Skeletal muscle satellite cell (primary cell): ENCODE results near the gene GALNT9.

Source experiments
- H3K27me3 ChIP-seq: 2 replicates; pipeline ENCODE4 v1.7.0; 2013; ENCODE audit warnings: low read length; ENCODE audit not compliant: control insufficient read depth, insufficient read depth
- H3K36me3 ChIP-seq: 2 replicates; pipeline ENCODE4 v1.7.0; 2013; ENCODE audit warnings: mild to moderate bottlenecking, control low read depth, low read length; ENCODE audit not compliant: insufficient read depth
- H3K4me1 ChIP-seq: 2 replicates; pipeline ENCODE4 v1.7.0; 2013; ENCODE audit warnings: low read length; ENCODE audit not compliant: control insufficient read depth, insufficient read depth
- H3K4me2 ChIP-seq: 2 replicates; pipeline ENCODE4 v1.7.0; 2013; ENCODE audit warnings: mild to moderate bottlenecking, low read length
- H3K4me3 ChIP-seq: 2 replicates; pipeline ENCODE4 v1.7.0; 2013; ENCODE audit warnings: low read length
- H3K9ac ChIP-seq: 2 replicates; pipeline ENCODE4 v1.7.0; 2013; ENCODE audit warnings: mild to moderate bottlenecking, low read depth, low read length, moderate library complexity
- H3K9me3 ChIP-seq: replicated peaks from 2 replicates; pipeline ENCODE4 v1.7.0; 2013; ENCODE audit warnings: mild to moderate bottlenecking, control low read depth, low read length

Gene GALNT9

GRCh38 chr12:132211326-132211725, 118.1 kb downstream of the GALNT9 start:
- peaks cover 17% of the 10 kb centered on the region for H3K27me3 ChIP-seq
- no peak overlapping the region for H3K4me2 ChIP-seq
- H3K9ac ChIP-seq, result no peak overlapping the region
- peaks cover 4% of the 10 kb centered on the region for H3K9me3 ChIP-seq
- no peaks in the 10 kb centered on the region for H3K4me1 ChIP-seq
- no peak overlapping the region for H3K4me3 ChIP-seq
- H3K36me3 ChIP-seq, result no peaks in the 10 kb centered on the region

- H3K4me2 ChIP-seq, result no peak overlapping the region
- no peak overlapping the region for H3K4me3 ChIP-seq
- H3K27me3 ChIP-seq, result peaks cover 23% of the 10 kb centered on the region
- H3K9me3 ChIP-seq, result peaks cover 4% of the 10 kb centered on the region
- H3K9ac ChIP-seq, result no peak overlapping the region
- H3K36me3 ChIP-seq, result no peaks in the 10 kb centered on the region
- peaks cover 2% of the 10 kb centered on the region for H3K4me1 ChIP-seq
These were observed 119.0 kb downstream of the GALNT9 start for GRCh38 chr12:132210223-132211055.

- H3K4me1 ChIP-seq, result peaks cover 3% of the 10 kb centered on the region
- no peak overlapping the region for H3K4me3 ChIP-seq
- peaks cover 30% of the 10 kb centered on the region for H3K27me3 ChIP-seq
- no peak overlapping the region for H3K9ac ChIP-seq
- no peaks in the 10 kb centered on the region for H3K36me3 ChIP-seq
- H3K4me2 ChIP-seq, result no peak overlapping the region
- peaks cover 2% of the 10 kb centered on the region for H3K9me3 ChIP-seq
These were observed 119.7 kb downstream of the GALNT9 start for GRCh38 chr12:132209619-132210222.

GRCh38 chr12:132208153-132208823, 121.1 kb downstream of the GALNT9 start:
- H3K36me3 ChIP-seq, result no peaks in the 10 kb centered on the region
- no peak overlapping the region for H3K9ac ChIP-seq
- H3K4me2 ChIP-seq, result no peak overlapping the region
- H3K9me3 ChIP-seq, result no peaks in the 10 kb centered on the region
- no peak overlapping the region for H3K4me3 ChIP-seq
- peaks cover 3% of the 10 kb centered on the region for H3K4me1 ChIP-seq
- H3K27me3 ChIP-seq, result peaks cover 39% of the 10 kb centered on the region

- H3K36me3 ChIP-seq, result no peaks in the 10 kb centered on the region
- H3K27me3 ChIP-seq, result peaks cover 42% of the 10 kb centered on the region
- peaks cover 3% of the 10 kb centered on the region for H3K4me1 ChIP-seq
- no peaks in the 10 kb centered on the region for H3K9me3 ChIP-seq
- H3K9ac ChIP-seq, result no peak overlapping the region
- no peak overlapping the region for H3K4me3 ChIP-seq
- H3K4me2 ChIP-seq, result no peak overlapping the region
These were observed 122.2 kb downstream of the GALNT9 start for GRCh38 chr12:132207083-132207775.

GRCh38 chr12:132206046-132206434, 123.3 kb downstream of the GALNT9 start:
- Histone ChIP-seq H3K36me3 (no peaks in the 10 kb centered on the region), H3K9me3 (no peaks in the 10 kb centered on the region), H3K27me3 (peaks cover 42% of the 10 kb centered on the region), H3K4me2 (no peak overlapping the region), H3K9ac (no peak overlapping the region), H3K4me1 (peaks cover 3% of the 10 kb centered on the region), H3K4me3 (no peak overlapping the region)

GRCh38 chr12:132205271-132206045, 123.9 kb downstream of the GALNT9 start:
- Histone ChIP-seq H3K27me3 (peaks cover 46% of the 10 kb centered on the region), H3K9ac (no peak overlapping the region), H3K4me1 (peaks cover 3% of the 10 kb centered on the region), H3K36me3 (no peaks in the 10 kb centered on the region), H3K4me2 (peak overlapping the region; percentile 54), H3K9me3 (no peaks in the 10 kb centered on the region), H3K4me3 (no peak overlapping the region)

GRCh38 chr12:132204793-132205270, 124.6 kb downstream of the GALNT9 start:
- H3K4me3 ChIP-seq, result no peak overlapping the region
- no peaks in the 10 kb centered on the region for H3K9me3 ChIP-seq
- H3K4me2 ChIP-seq, result peak overlapping the region; percentile 54
- H3K9ac ChIP-seq, result no peak overlapping the region
- H3K27me3 ChIP-seq, result peaks cover 52% of the 10 kb centered on the region
- peaks cover 3% of the 10 kb centered on the region for H3K4me1 ChIP-seq
- H3K36me3 ChIP-seq, result no peaks in the 10 kb centered on the region

GRCh38 chr12:132204063-132204792, 125.2 kb downstream of the GALNT9 start:
- no peaks in the 10 kb centered on the region for H3K9me3 ChIP-seq
- peak overlapping the region; percentile 54 for H3K4me2 ChIP-seq
- H3K9ac ChIP-seq, result no peak overlapping the region
- H3K4me3 ChIP-seq, result no peak overlapping the region
- H3K27me3 ChIP-seq, result peaks cover 58% of the 10 kb centered on the region
- no peaks in the 10 kb centered on the region for H3K36me3 ChIP-seq
- peaks cover 3% of the 10 kb centered on the region for H3K4me1 ChIP-seq

GRCh38 chr12:132202929-132203721, 126.3 kb downstream of the GALNT9 start:
- H3K4me3 ChIP-seq, result no peak overlapping the region
- no peaks in the 10 kb centered on the region for H3K9me3 ChIP-seq
- H3K9ac ChIP-seq, result no peak overlapping the region
- peaks cover 3% of the 10 kb centered on the region for H3K4me1 ChIP-seq
- peaks cover 65% of the 10 kb centered on the region for H3K27me3 ChIP-seq
- no peaks in the 10 kb centered on the region for H3K36me3 ChIP-seq
- H3K4me2 ChIP-seq, result no peak overlapping the region
